Parathyroid adenoma (tissue), 2 donors: ENCODE data around the gene ARHGAP23.
"Not testable (repeated sequence)": the region's sequence is repeated elsewhere in the genome, so short reads cannot be mapped to it uniquely, and the experiment has no call there.

Experiments
- H2AFZ ChIP-seq: fragments of 300-600 bp; sonication (generic); one replicate; pipeline ENCODE4 v1.7.0; 2017; ENCODE audit warnings: antibody characterized with exemption, mild to moderate bottlenecking
- H3K27ac ChIP-seq: fragments of 300-600 bp; sonication (generic); one replicate; pipeline ENCODE4 v1.7.0; 2017
- H3K27me3 ChIP-seq: fragments of 300-600 bp; sonication (generic); one replicate; pipeline ENCODE4 v1.7.0; 2017; ENCODE audit warnings: low read length; ENCODE audit not compliant: control insufficient read depth, insufficient read depth
- H3K36me3 ChIP-seq: fragments of 300-600 bp; sonication (generic); one replicate; pipeline ENCODE4 v1.7.0; 2017; ENCODE audit warnings: low read length; ENCODE audit not compliant: control insufficient read depth, insufficient read depth
- H3K4me1 ChIP-seq: fragments of 300-600 bp; sonication (generic); one replicate; pipeline ENCODE4 v1.7.0; 2017; ENCODE audit warnings: control low read depth
- H3K4me2 ChIP-seq: fragments of 300-600 bp; sonication (generic); one replicate; pipeline ENCODE4 v1.7.0; 2017; ENCODE audit warnings: low read length
- H3K4me3 ChIP-seq: fragments of 300-600 bp; sonication (generic); one replicate; pipeline ENCODE4 v1.7.0; 2017; ENCODE audit warnings: low read depth, low read length
- H3K79me2 ChIP-seq: fragments of 300-600 bp; sonication (generic); one replicate; pipeline ENCODE4 v1.7.0; 2017; ENCODE audit warnings: control low read depth
- H3K9ac ChIP-seq: fragments of 300-600 bp; sonication (generic); one replicate; pipeline ENCODE4 v1.7.0; 2017; ENCODE audit warnings: mild to moderate bottlenecking
- H3K9me3 ChIP-seq: fragments of 300-600 bp; sonication (generic); one replicate; pipeline ENCODE4 v1.7.0; 2017; ENCODE audit warnings: low read length; ENCODE audit not compliant: control insufficient read depth
- CTCF ChIP-seq: fragments of 300-600 bp; sonication (generic); IDR thresholded peaks from one replicate; pipeline ENCODE4 v1.7.0; 2017; ENCODE audit warnings: antibody characterized with exemption, mild to moderate bottlenecking
- donor health status: primary hyperparathyroidism.

The ARHGAP23 gene

GRCh38 chr17:38510421-38511149, 82.3 kb downstream of the ARHGAP23 start:
- peaks cover 7% of the 10 kb centered on the region for H3K4me1 ChIP-seq
- H3K79me2 ChIP-seq = no peaks in the 10 kb centered on the region
- no peaks in the 10 kb centered on the region for H3K36me3 ChIP-seq
- H3K4me2 ChIP-seq = peak overlapping the region; percentile 53
- H3K27ac ChIP-seq = no peak overlapping the region
- TF ChIP-seq CTCF = no peak
- H3K4me3 ChIP-seq = peak overlapping the region; percentile 20
- H3K9ac ChIP-seq = no peak overlapping the region
- H3K9me3 ChIP-seq = no peaks in the 10 kb centered on the region
- no peaks in the 10 kb centered on the region for H3K27me3 ChIP-seq
- no peak overlapping the region for H2AFZ ChIP-seq

- no peak overlapping the region for H3K27ac ChIP-seq
- no peaks in the 10 kb centered on the region for H3K36me3 ChIP-seq
- no peak overlapping the region for H2AFZ ChIP-seq
- H3K27me3 ChIP-seq = no peaks in the 10 kb centered on the region
- H3K79me2 ChIP-seq = no peaks in the 10 kb centered on the region
- no peak for TF ChIP-seq CTCF
- H3K4me1 ChIP-seq = peaks cover 7% of the 10 kb centered on the region
- H3K9ac ChIP-seq = no peak overlapping the region
- no peaks in the 10 kb centered on the region for H3K9me3 ChIP-seq
- H3K4me3 ChIP-seq = peak overlapping the region; percentile 20
- H3K4me2 ChIP-seq = no peak overlapping the region
Measured at GRCh38 chr17:38511150-38512108, 83.2 kb downstream of the ARHGAP23 start.

GRCh38 chr17:38512473-38513058, 84.3 kb downstream of the ARHGAP23 start:
- Histone ChIP-seq H3K4me2 (no peak overlapping the region), H3K79me2 (no peaks in the 10 kb centered on the region), H2AFZ (no peak overlapping the region), H3K27me3 (no peaks in the 10 kb centered on the region), H3K4me3 (no peak overlapping the region), H3K36me3 (no peaks in the 10 kb centered on the region), H3K9me3 (no peaks in the 10 kb centered on the region), H3K9ac (no peak overlapping the region), H3K4me1 (peaks cover 3% of the 10 kb centered on the region), H3K27ac (no peak overlapping the region)
- TF ChIP-seq CTCF = no peak

GRCh38 chr17:38526526-38526925, 98.3 kb downstream of the ARHGAP23 start:
- not testable (repeated sequence) for H3K4me2 ChIP-seq, H3K9ac ChIP-seq, H3K27me3 ChIP-seq, H3K27ac ChIP-seq, H3K4me1 ChIP-seq, H3K36me3 ChIP-seq, H3K4me3 ChIP-seq, H3K9me3 ChIP-seq, H2AFZ ChIP-seq, H3K79me2 ChIP-seq

- H3K27me3 ChIP-seq, H3K4me3 ChIP-seq: not testable (repeated sequence)
Measured at GRCh38 chr17:38528141-38528540, 99.9 kb downstream of the ARHGAP23 start.

DNA sequence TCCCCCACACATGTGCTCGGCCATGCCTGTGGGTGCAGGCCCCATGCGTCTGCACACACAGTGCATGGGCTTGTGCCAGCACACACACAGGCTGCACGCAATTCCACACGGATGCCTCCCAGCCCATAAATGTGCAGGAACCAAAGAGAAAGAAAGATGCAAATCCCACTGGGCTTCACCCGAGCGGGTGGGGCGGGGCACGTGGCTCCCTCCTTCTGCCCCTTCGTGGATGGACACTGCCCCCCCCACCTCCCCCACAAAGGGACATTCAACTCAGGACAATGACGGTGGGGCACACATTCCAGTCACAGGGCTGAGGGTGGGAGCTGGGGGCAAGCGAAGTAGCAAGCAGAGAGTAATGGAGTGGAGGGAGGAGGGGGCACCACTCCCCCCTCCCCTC, 102.6 kb downstream of the ARHGAP23 start:
- H3K9ac ChIP-seq, H3K4me2 ChIP-seq, H3K9me3 ChIP-seq, H3K4me3 ChIP-seq, H3K79me2 ChIP-seq, H2AFZ ChIP-seq, H3K27ac ChIP-seq, H3K27me3 ChIP-seq, H3K36me3 ChIP-seq, H3K4me1 ChIP-seq: not testable (repeated sequence)

More at GRCh38 chr17:38528141-38528540, 99.9 kb downstream of the ARHGAP23 start:
- H3K4me2 ChIP-seq, H3K27ac ChIP-seq, H3K4me1 ChIP-seq, H3K79me2 ChIP-seq, H3K9me3 ChIP-seq, H2AFZ ChIP-seq, H3K9ac ChIP-seq, H3K36me3 ChIP-seq: not testable (repeated sequence)

DNA sequence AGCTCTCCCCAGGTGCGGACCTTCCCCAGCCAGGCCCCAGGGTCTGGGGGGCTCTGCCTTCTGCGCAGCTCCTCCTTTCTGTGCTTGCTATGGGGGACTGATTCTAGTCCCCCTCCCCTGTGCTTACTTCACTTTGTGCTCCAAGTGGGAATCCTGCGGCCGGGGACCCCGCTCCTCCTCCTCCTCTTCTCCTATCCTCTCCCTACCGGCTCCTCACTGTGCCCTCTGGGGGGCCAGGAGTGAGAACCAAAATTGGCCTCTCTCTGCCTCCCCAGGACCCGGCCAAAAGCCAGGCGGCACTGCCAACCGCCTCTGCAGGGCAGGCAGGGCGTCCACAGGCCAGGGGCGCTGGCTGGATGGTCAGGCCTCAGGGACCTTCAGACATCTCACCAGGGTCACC, 103.5 kb downstream of the ARHGAP23 start:
- not testable (repeated sequence) for H3K9me3 ChIP-seq, H3K4me1 ChIP-seq, H3K4me3 ChIP-seq, H2AFZ ChIP-seq, H3K36me3 ChIP-seq, H3K9ac ChIP-seq, H3K4me2 ChIP-seq, H3K27ac ChIP-seq, H3K27me3 ChIP-seq, H3K79me2 ChIP-seq
